HepG2 (cell line): ENCODE results near the gene SIGLEC8. TPM values are rescaled to one million over a fixed set of nuclear protein-coding genes. Genes with fewer than 3 reads are reported as not detected.

Experiments
- ATAC-seq: fragments of 200-7000 bp; cut with Tn5 transposase; 3 replicates; pipeline ENCODE4 v1.9.1; 2020; ENCODE audit warnings: mild to moderate bottlenecking, moderate library complexity
- BruUV-seq: library from RNA; stranded (reverse); fragments of 400-500 nt; replicated peaks from 2 replicates; lab custom pipeline; 2021; lab: Mats Ljungman, UMichigan
- CTCF ChIA-PET: fragments of 300-600 bp; formaldehyde crosslinking; extraction: SDS; loops from one replicate; lab custom pipeline; 2021; ENCODE audit warnings: low total read pairs, inconsistent platforms, low intra/inter-chr PET ratio; lab: Yijun Ruan, JAX
- POLR2A ChIA-PET: fragments of 350-600 bp; sonication (Branson Sonifier 250); formaldehyde crosslinking; loops from one replicate; lab custom pipeline; 2020; ENCODE audit warnings: antibody characterized with exemption, inconsistent platforms; lab: Yijun Ruan, JAX
- DNase-seq: peaks from one replicate; pipeline ENCODE4 v3.0.0-alpha.2; 2015; ENCODE audit warnings: low spot score
- FAIRE-seq: peaks from 3 replicates; lab custom pipeline; 2011; peaks lifted over from hg19 to GRCh38; lab: Jason Lieb, UNC
- H2AFZ ChIP-seq: one replicate; pipeline ENCODE4 v1.6.1; 2011; ENCODE audit warnings: low read length, inconsistent platforms
- H3K27ac ChIP-seq: fragments of 300-600 bp; 3 replicates; pipeline ENCODE4 v1.8.0; 2011; ENCODE audit warnings: mixed run types, mild to moderate bottlenecking, mixed read lengths, low read length, inconsistent platforms; ENCODE audit not compliant: insufficient read depth; ENCODE audit errors: extremely low read length
- H3K27me3 ChIP-seq, 2 experiments: fragments of 200-600 bp in 1 of 2; 2 replicates in 1 of 2; 3 replicates in 1 of 2; pipeline versions ENCODE4 v1.6.0 to v1.8.0; 2011; ENCODE audit warnings: low read length in 2 of 2, mild to moderate bottlenecking in 2 of 2, moderate library complexity in 2 of 2, inconsistent platforms in 1 of 2; ENCODE audit not compliant: insufficient read depth in 2 of 2, control insufficient read depth in 1 of 2
- H3K36me3 ChIP-seq, 2 experiments: fragments of 200-600 bp in 1 of 2; replicated peaks in 1 of 2; 2 replicates in 1 of 2; 3 replicates in 1 of 2; pipeline versions ENCODE4 v1.5.1 to v1.8.0; 2011; ENCODE audit warnings: low read length in 2 of 2, inconsistent platforms in 1 of 2; ENCODE audit not compliant: insufficient read depth in 2 of 2, control insufficient read depth in 1 of 2
- H3K4me1 ChIP-seq: 2 replicates; pipeline ENCODE4 v1.5.1; 2012; ENCODE audit warnings: low read length, inconsistent platforms; ENCODE audit not compliant: insufficient read depth
- H3K4me2 ChIP-seq: 2 replicates; pipeline ENCODE4 v1.6.0; 2011; ENCODE audit warnings: low read depth, low read length, inconsistent platforms
- H3K4me3 ChIP-seq, 3 experiments: fragments of 200-600 bp in 1 of 3; sonication (generic), shearing (Covaris generic) in 1 of 3; replicated peaks in 1 of 3; 2 replicates each; pipeline ENCODE4 v1.5.1; 2011 to 2016; ENCODE audit warnings: low read length in 3 of 3, inconsistent platforms in 2 of 3, low read depth in 2 of 3, mild to moderate bottlenecking in 2 of 3, control low read depth in 1 of 3, mixed read lengths in 1 of 3; ENCODE audit not compliant: insufficient read depth in 1 of 3
- H3K79me2 ChIP-seq: one replicate; pipeline ENCODE4 v1.6.1; 2011; ENCODE audit warnings: low read length, inconsistent platforms; ENCODE audit not compliant: insufficient read depth
- H3K9ac ChIP-seq: 2 replicates; pipeline ENCODE4 v1.6.0; 2011; ENCODE audit warnings: mild to moderate bottlenecking, low read depth, low read length, inconsistent platforms; ENCODE audit not compliant: insufficient read depth
- H3K9me3 ChIP-seq: 2 replicates; pipeline ENCODE4 v1.5.1; 2012; ENCODE audit warnings: mild to moderate bottlenecking, low read length
- H4K20me1 ChIP-seq: 2 replicates; pipeline ENCODE4 v1.6.0; 2011; ENCODE audit warnings: inconsistent platforms, mild to moderate bottlenecking, low read length, moderate library complexity; ENCODE audit not compliant: insufficient read depth
- ARHGAP35 ChIP-seq: sonication (generic); formaldehyde crosslinking; IDR thresholded peaks from 2 replicates; pipeline ENCODE4 v1.9.0; 2022; ENCODE audit warnings: mild to moderate bottlenecking, inconsistent platforms, moderate library complexity, missing genetic modification reagents, borderline replicate concordance
- ATAD3A ChIP-seq: sonication (generic); formaldehyde crosslinking; IDR thresholded peaks from 2 replicates; pipeline ENCODE4 v1.4.0; 2020; ENCODE audit warnings: missing genetic modification reagents
- CBX1 ChIP-seq: IDR thresholded peaks from one replicate; pipeline ENCODE4 v1.6.1; 2016; ENCODE audit warnings: antibody characterized with exemption, low read depth
- CREM ChIP-seq, 2 experiments: sonication (generic) in 1 of 2; formaldehyde crosslinking in 1 of 2; IDR thresholded peaks; 2 replicates each; pipeline versions ENCODE4 v1.4.0 to v1.6.1; 2016 to 2020; ENCODE audit warnings: antibody characterized with exemption in 1 of 2, mild to moderate bottlenecking in 1 of 2, missing genetic modification reagents in 1 of 2
- ELF3 ChIP-seq: IDR thresholded peaks from 2 replicates; pipeline ENCODE4 v1.6.1; 2016; ENCODE audit warnings: missing genetic modification reagents, missing compliant biosample characterization
- FOXK1 ChIP-seq: sonication (generic); formaldehyde crosslinking; IDR thresholded peaks from 2 replicates; pipeline ENCODE4 v1.4.0; 2020; ENCODE audit warnings: low read depth, missing genetic modification reagents, borderline replicate concordance
- GABPA ChIP-seq, 2 experiments: IDR thresholded peaks; 2 replicates each; pipeline ENCODE4 v1.6.1; 2011 to 2016; ENCODE audit warnings: low read depth in 2 of 2, low read length in 1 of 2, missing biosample characterization in 1 of 2, missing genetic modification characterization in 1 of 2
- HNF4A ChIP-seq: sonication (generic); formaldehyde crosslinking; IDR thresholded peaks from 2 replicates; pipeline ENCODE4 v1.4.0; 2020; ENCODE audit warnings: missing genetic modification reagents
- HNRNPLL ChIP-seq: fragments of 200-400 bp; formaldehyde crosslinking; IDR thresholded peaks from 2 replicates; pipeline ENCODE4 v1.6.1; 2017; ENCODE audit warnings: mild to moderate bottlenecking, low read depth, low read length; ENCODE audit not compliant: poor library complexity, severe bottlenecking
- KAT8 ChIP-seq: IDR thresholded peaks from 2 replicates; pipeline ENCODE4 v1.6.1; 2016; ENCODE audit warnings: missing genetic modification reagents, missing compliant biosample characterization
- NR2C2 ChIP-seq: sonication (generic); formaldehyde crosslinking; IDR thresholded peaks from 2 replicates; pipeline ENCODE4 v1.4.0; 2020; ENCODE audit warnings: missing genetic modification reagents, mild to moderate bottlenecking, moderate library complexity, borderline replicate concordance
- PHF20 ChIP-seq: sonication (generic); formaldehyde crosslinking; IDR thresholded peaks from 2 replicates; pipeline ENCODE4 v1.5.0; 2020; ENCODE audit warnings: mild to moderate bottlenecking, missing genetic modification reagents
- RFXANK ChIP-seq: IDR thresholded peaks from 2 replicates; pipeline ENCODE4 v1.6.1; 2016
- SETDB1 ChIP-seq: sonication (generic); formaldehyde crosslinking; IDR thresholded peaks from 2 replicates; pipeline ENCODE4 v1.5.1; 2020; ENCODE audit warnings: missing genetic modification reagents, mild to moderate bottlenecking, borderline replicate concordance
- ZFAT ChIP-seq: sonication (generic); formaldehyde crosslinking; conservative IDR thresholded peaks from 2 replicates; pipeline ENCODE4 v1.8.1; 2023; ENCODE audit warnings: missing genetic modification reagents, inconsistent platforms
- ZFY ChIP-seq: sonication (generic); formaldehyde crosslinking; IDR thresholded peaks from 2 replicates; pipeline ENCODE4 v1.4.0; 2020; ENCODE audit warnings: missing genetic modification reagents
- ZKSCAN8 ChIP-seq: IDR thresholded peaks from 2 replicates; pipeline ENCODE4 v1.6.1; 2016; ENCODE audit warnings: borderline replicate concordance, missing genetic modification reagents, missing compliant biosample characterization
- ZNF143 ChIP-seq: sonication (generic); formaldehyde crosslinking; IDR thresholded peaks from 2 replicates; pipeline ENCODE4 v1.4.0; 2020; ENCODE audit warnings: missing genetic modification reagents
- ZNF337 ChIP-seq: sonication (generic); formaldehyde crosslinking; IDR thresholded peaks from 2 replicates; pipeline ENCODE4 v1.5.1; 2020; ENCODE audit warnings: missing genetic modification reagents, low read depth, mild to moderate bottlenecking, borderline replicate concordance
- ZNF552 ChIP-seq: sonication (generic); formaldehyde crosslinking; IDR thresholded peaks from 2 replicates; pipeline ENCODE4 v1.9.0; 2022; ENCODE audit warnings: missing genetic modification reagents, mild to moderate bottlenecking, borderline replicate concordance
- WGBS: methylation state at CpG from one replicate; pipeline ENCODE4 v1.1.6; 2017; ENCODE audit warnings: low lambda C conversion rate; 5-methylcytosine and 5-hydroxymethylcytosine counted together
- in situ Hi-C: cut with HindIII; loops from 2 replicates; pipeline ENCODE4 v1.10.0; 2017; ENCODE audit warnings: low pct_unique_long_range_greater_than_20kb; ENCODE audit not compliant: extremely low pct_ligation_motif_present
- intact Hi-C: fragments of 100-400 bp; cut with micrococcal nuclease; formaldehyde crosslinking; loops from one replicate; pipeline ENCODE4 v1.10.0; 2022; ENCODE audit not compliant: unreplicated experiment
- polyA plus RNA-seq, 8 experiments: library from polyadenylated mRNA; depleted of rRNA in 3 of 8; stranded (reverse) in 7 of 8; unstranded in 1 of 8; fragments of >200 nt; fragmentation: Illumina TruSeq in 4 of 8; extraction: Trizol in 4 of 8; gene quantifications; 2 replicates each; pipeline versions ENCODE4 v1.2.1 to v1.2.3, GENCODE V29; 2011 to 2016; ENCODE audit warnings: low read depth in 4 of 8, missing spikeins in 1 of 8, mixed read lengths in 1 of 8; ENCODE audit not compliant: insufficient read depth in 1 of 8
- total RNA-seq, 5 experiments: library from RNA; depleted of rRNA; stranded (reverse); fragments of >200 nt; fragmentation: Illumina TruSeq; extraction: Trizol; gene quantifications; 2 replicates each; pipeline ENCODE4 v1.2.3, GENCODE V29; 2016; ENCODE audit warnings: low read depth in 1 of 5
- TF ChIP-seq, protein P1 (sequence below): sonication (generic); formaldehyde crosslinking; IDR thresholded peaks from 2 replicates; pipeline ENCODE4 v1.8.0; 2022; ENCODE audit warnings: mild to moderate bottlenecking, missing genetic modification reagents
- TF ChIP-seq, protein P2 (sequence below): sonication (generic); formaldehyde crosslinking; IDR thresholded peaks from 2 replicates; pipeline ENCODE4 v1.4.0; 2020; ENCODE audit warnings: mild to moderate bottlenecking, missing genetic modification reagents, borderline replicate concordance

Gene SIGLEC8
- total and polyA plus RNA-seq, 2 of the 13 experiments (the other 11 are each of a cell fraction or from before 2014, with no cell fraction given), result not detected

DNA sequence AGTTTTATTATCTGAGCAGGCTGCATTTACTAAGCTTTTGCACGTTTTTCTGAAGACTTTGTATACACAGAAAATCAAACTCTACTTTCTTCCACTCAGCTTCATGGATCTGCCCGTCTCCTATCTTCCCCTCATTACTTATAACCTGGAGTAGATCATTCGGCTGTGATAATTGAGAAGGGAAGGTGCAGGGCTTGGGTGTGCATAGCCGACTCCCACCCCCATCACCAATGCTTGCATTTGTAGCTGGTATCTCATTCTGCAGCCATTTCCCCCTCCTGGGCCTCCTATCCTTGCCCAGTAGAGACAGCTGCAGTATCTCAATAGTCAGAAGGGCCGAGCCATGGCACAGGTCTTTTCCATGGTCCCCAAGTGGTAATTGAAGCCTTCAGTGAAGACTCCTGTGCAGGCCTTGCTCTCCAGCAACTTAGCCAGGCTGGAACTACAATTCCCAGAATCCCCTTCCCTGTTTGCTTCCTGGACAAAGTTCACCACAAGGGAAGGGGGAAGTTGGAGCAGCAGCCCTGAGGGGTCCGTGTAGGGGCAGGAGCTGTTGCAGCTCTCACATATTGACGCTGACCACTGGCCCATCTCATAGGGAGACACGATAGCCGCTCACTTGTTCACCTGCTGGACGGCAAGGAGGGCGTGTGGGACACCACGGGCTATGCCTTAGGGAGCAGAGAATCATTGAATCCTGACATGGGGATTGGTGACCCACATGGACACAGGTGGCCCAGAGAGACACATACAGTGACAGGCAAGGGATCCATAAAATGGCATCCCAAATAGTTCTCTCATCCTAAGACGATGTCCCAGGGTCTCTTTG lies 2.1 kb upstream of the SIGLEC8 start:
- intact Hi-C loops, result no loop called here
- WGBS, result 22% methylated on average over 12 of the region's 13 CpGs
- ATAC-seq, result peak; percentile 34; the same call in 2 of the 3 replicates
- no peak overlapping the region for H3K9ac ChIP-seq
- BruUV-seq, result no TSS peak
- in situ Hi-C loops, result no loop called here
- FAIRE-seq, result no peak
- H3K4me1 ChIP-seq, result peaks cover 18% of the 10 kb centered on the region; the same call in 1 of the 2 replicates
- peak; percentile 21 for DNase-seq
- POLR2A ChIA-PET, result no interaction called here
- no peaks in the 10 kb centered on the region for H3K79me2 ChIP-seq
- CTCF ChIA-PET, result no interaction called here
- peak overlapping the region; percentile 55 for H3K4me2 ChIP-seq
- no peaks in the 10 kb centered on the region for H3K36me3 ChIP-seq
- no peak overlapping the region for H2AFZ ChIP-seq
- H3K9me3 ChIP-seq, result no peaks in the 10 kb centered on the region
- H3K27me3 ChIP-seq, result peaks cover 8 to 46% of the 10 kb centered on the region in 2 experiments; a peak in 4 of 5 replicates
- no peak overlapping the region for H3K27ac ChIP-seq
- H3K4me3 ChIP-seq, result peak overlapping the region in 2 of 3 experiments; percentile 39 to 57; a peak in 4 of 6 replicates
- no peaks in the 10 kb centered on the region for H4K20me1 ChIP-seq
- TF ChIP-seq CBX1, result peak; percentile 30
- TF ChIP-seq ZKSCAN8 (CRISPR knock-in tag), result no peak
- no peak for TF ChIP-seq ZFAT
- 0 out of 2 replicates have a peak, but pooled peaks have one; percentile 38 for TF ChIP-seq CREM (IDR thresholded peaks at IDR 0.05)
- TF ChIP-seq CREM (CRISPR knock-in tag; IDR thresholded peaks at IDR 0.05), result no peak
- no peak for TF ChIP-seq ZNF337
- TF ChIP-seq HNRNPLL, result no peak
- 0 out of 2 replicates have a peak, but pooled peaks have one; percentile 46 for TF ChIP-seq SETDB1
- 0 out of 2 replicates have a peak, but pooled peaks have one; percentile 39 for TF ChIP-seq ELF3 (CRISPR knock-in tag)
- TF ChIP-seq, protein P1, sequence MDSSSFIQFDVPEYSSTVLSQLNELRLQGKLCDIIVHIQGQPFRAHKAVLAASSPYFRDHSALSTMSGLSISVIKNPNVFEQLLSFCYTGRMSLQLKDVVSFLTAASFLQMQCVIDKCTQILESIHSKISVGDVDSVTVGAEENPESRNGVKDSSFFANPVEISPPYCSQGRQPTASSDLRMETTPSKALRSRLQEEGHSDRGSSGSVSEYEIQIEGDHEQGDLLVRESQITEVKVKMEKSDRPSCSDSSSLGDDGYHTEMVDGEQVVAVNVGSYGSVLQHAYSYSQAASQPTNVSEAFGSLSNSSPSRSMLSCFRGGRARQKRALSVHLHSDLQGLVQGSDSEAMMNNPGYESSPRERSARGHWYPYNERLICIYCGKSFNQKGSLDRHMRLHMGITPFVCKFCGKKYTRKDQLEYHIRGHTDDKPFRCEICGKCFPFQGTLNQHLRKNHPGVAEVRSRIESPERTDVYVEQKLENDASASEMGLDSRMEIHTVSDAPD (CRISPR knock-in tag), result no peak
- peak; percentile 23; the same call in 1 of the 2 replicates for TF ChIP-seq FOXK1 (CRISPR knock-in tag)
- peak; percentile 19; the same call in 1 of the 2 replicates for TF ChIP-seq ZFY (CRISPR knock-in tag)
- TF ChIP-seq ZNF143, result peak; percentile 91
- peak; percentile 82 for TF ChIP-seq GABPA (IDR thresholded peaks at IDR 0.05; ENCODE audit: low read depth, low read length)
- peak; percentile 94 for TF ChIP-seq GABPA (CRISPR knock-in tag; IDR thresholded peaks at IDR 0.05; ENCODE audit: low read depth)
- TF ChIP-seq HNF4A (CRISPR knock-in tag), result peak; percentile 42; the same call in 1 of the 2 replicates
- TF ChIP-seq KAT8 (CRISPR knock-in tag), result peak; percentile 55; the same call in 1 of the 2 replicates
- TF ChIP-seq, protein P2, sequence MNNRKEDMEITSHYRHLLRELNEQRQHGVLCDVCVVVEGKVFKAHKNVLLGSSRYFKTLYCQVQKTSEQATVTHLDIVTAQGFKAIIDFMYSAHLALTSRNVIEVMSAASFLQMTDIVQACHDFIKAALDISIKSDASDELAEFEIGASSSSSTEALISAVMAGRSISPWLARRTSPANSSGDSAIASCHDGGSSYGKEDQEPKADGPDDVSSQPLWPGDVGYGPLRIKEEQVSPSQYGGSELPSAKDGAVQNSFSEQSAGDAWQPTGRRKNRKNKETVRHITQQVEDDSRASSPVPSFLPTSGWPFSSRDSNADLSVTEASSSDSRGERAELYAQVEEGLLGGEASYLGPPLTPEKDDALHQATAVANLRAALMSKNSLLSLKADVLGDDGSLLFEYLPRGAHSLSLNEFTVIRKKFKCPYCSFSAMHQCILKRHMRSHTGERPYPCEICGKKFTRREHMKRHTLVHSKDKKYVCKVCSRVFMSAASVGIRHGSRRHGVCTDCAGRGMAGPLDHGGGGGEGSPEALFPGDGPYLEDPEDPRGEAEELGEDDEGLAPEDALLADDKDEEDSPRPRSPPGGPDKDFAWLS (CRISPR knock-in tag), result no peak
- no peak for TF ChIP-seq ATAD3A (CRISPR knock-in tag)
- peak; percentile 55 for TF ChIP-seq PHF20 (CRISPR knock-in tag)
- TF ChIP-seq NR2C2 (CRISPR knock-in tag), result peak; percentile 99
- no peak for TF ChIP-seq ZNF552 (CRISPR knock-in tag)
- TF ChIP-seq ARHGAP35 (CRISPR knock-in tag), result no peak
- no peak for TF ChIP-seq RFXANK (CRISPR knock-in tag)
